OCI-LY3 (cell line): ENCODE data around the gene PRR23E.

Experiments used
- CTCF ChIP-seq: fragments of 200-600, 300-600 bp; sonication (generic); IDR thresholded peaks from 2 replicates; pipeline ENCODE4 v1.5.1; 2014; ENCODE audit warnings: antibody characterized with exemption, low read length, low read depth
- EZH2phosphoT487 ChIP-seq: fragments of 200-600 bp; shearing (Covaris generic); IDR thresholded peaks from 2 replicates; pipeline ENCODE4 v1.6.1; 2018; ENCODE audit warnings: antibody characterized with exemption, mixed run types, low read depth

- TF ChIP-seq CTCF: no peak
- no peak for TF ChIP-seq EZH2phosphoT487
Measured at GRCh38 chr3:127235706-127236105, 42.8 kb downstream of the PRR23E start.
